Activated T-helper 1 cell treated with anti-CD3 and anti-CD28 coated beads, Interleukin-12 subunit alpha, Interleukin-12 subunit beta, Interleukin-2, Interleukin-4 antibody, amounts not matched to agents 30 ng/mL and 10 ng/mL and 1 ng/mL, durations not matched to agents 14 hours and 24 hours and 36 hours (primary cell): ENCODE data around the gene CYLC1. TPM values are rescaled to one million over a fixed set of nuclear protein-coding genes. Genes with fewer than 3 reads are reported as not detected.

ENCODE experiments used
- DNase-seq: peaks from one replicate; pipeline ENCODE4 v3.0.0; 2021; ENCODE audit warnings: low spot score
- H3K27ac Mint-ChIP-seq: one replicate; pipeline ENCODE4 v1.8.0; 2021; ENCODE audit warnings: mild to moderate bottlenecking, mixed read lengths
- H3K27me3 Mint-ChIP-seq: one replicate; pipeline ENCODE4 v1.8.0; 2022; ENCODE audit warnings: mild to moderate bottlenecking, moderate library complexity, mixed read lengths; ENCODE audit not compliant: insufficient read depth
- H3K36me3 Mint-ChIP-seq: one replicate; pipeline ENCODE4 v1.8.0; 2021; ENCODE audit warnings: low read depth, mixed read lengths
- H3K4me1 Mint-ChIP-seq: one replicate; pipeline ENCODE4 v1.8.0; 2021; ENCODE audit warnings: low read depth, mixed read lengths
- H3K4me3 Mint-ChIP-seq: one replicate; pipeline ENCODE4 v1.8.0; 2021; ENCODE audit warnings: mild to moderate bottlenecking, moderate library complexity, mixed read lengths
- H3K9me3 Mint-ChIP-seq: one replicate; pipeline ENCODE4 v1.8.0; 2021; ENCODE audit warnings: mixed read lengths
- intact Hi-C: fragments of 100-400 bp; cut with micrococcal nuclease; formaldehyde crosslinking; loops from one replicate; pipeline ENCODE4 v1.15.1; 2024
- total RNA-seq: library from RNA; stranded (reverse); gene quantifications from 2 replicates; pipeline ENCODE4 v1.2.3, GENCODE V29; 2022

Gene CYLC1, protein sequence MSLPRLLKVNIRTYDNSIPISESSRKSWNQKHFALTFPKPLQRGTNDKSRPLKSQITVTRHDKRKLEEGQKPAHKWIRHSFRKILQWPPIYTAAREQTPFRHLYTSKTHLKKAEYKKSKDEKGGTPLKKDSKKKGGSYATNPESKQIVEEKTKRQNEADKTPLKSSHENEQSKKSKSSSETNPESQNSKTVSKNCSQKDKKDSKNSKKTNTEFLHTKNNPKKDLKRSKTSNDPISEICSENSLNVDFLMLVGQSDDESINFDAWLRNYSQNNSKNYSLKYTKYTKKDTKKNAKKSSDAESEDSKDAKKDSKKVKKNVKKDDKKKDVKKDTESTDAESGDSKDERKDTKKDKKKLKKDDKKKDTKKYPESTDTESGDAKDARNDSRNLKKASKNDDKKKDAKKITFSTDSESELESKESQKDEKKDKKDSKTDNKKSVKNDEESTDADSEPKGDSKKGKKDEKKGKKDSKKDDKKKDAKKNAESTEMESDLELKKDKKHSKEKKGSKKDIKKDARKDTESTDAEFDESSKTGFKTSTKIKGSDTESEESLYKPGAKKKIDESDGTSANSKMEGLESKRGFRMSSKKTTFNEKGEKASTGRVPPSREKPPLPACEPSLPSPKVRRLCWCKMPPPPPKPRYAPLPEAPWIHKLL
- not detected in 2 replicates for total RNA-seq

DNA sequence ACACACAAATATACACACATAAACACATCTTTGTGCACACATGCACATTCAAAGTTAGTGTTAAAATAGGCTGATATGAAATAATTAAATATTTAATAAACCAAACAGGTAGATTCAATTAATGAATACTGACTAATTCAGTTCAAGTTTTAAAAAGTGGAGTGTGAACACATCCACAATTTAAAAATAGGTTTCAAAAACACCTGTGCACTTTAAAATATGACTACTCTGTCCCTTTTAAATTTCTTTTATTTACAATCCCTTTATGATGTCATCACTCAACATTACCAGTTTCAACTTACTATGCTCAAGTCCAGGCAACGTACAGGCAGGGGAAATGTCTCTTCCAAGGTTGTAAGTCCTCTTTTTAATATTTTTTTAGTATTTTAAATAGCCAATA, at the start of gene CYLC1:
Gene CYLC1 (plus strand): TSS at position 301 of the 400 bp plus-strand sequence. CDS start 37 bp downstream, at position 338.
- H3K4me1 Mint-ChIP-seq, result no peaks in the 10 kb centered on the region
- DNase-seq, result no peak
- H3K4me3 Mint-ChIP-seq, result no peak within 1 kb of the TSS
- intact Hi-C loops, result no loop called here
- H3K36me3 Mint-ChIP-seq, result no peaks in the 10 kb centered on the region
- no peaks in the 10 kb centered on the region for H3K9me3 Mint-ChIP-seq
- H3K27me3 Mint-ChIP-seq, result no peaks in the 10 kb centered on the region
- no peak within 1 kb of the TSS for H3K27ac Mint-ChIP-seq

DNA sequence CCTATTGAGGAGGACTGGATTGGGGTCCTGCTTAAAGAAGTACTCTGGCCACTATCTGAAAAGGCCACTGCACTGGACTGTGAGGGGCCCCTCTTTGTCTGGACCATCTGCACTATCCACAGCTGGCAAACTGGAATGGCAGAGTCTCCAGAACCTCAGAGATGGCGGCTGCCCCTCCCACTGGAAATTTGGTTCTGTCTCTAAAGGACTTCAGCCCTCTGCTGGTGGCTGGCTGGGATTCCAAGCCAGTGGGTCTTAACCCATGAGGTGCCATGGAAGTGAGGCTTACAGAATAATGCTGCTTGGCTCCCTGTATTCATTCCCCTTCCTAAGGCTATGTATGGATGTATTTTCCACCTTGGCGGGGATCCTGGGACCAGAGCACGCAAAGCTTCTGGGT, 41.6 kb upstream of the CYLC1 start:
- DNase-seq, result no peak
- Mint-ChIP-seq H3K27ac (no peak overlapping the region), H3K27me3 (no peaks in the 10 kb centered on the region), H3K36me3 (no peaks in the 10 kb centered on the region), H3K4me3 (no peak overlapping the region), H3K4me1 (no peaks in the 10 kb centered on the region), H3K9me3 (peaks cover 4% of the 10 kb centered on the region)
- intact Hi-C loops, result no loop called here

DNA sequence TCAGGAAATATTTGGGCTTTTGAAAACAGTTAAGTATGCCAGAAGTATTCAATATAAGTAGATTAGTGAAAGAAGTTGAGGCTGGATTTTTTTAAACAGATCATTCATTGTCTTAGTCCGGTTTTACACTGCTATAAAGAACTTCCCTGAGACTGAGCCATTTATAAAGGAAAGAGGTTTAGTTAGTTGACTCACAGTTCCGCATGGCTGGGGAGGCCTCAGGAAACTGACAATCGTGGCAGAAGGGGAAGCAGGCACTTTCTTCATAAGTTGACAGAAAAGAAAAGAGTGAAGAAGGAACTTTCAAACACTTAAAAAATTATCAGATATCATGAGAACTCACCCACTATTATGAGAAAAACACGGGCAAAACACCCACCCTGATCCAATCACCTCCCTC, 31.1 kb upstream of the CYLC1 start:
- no peaks in the 10 kb centered on the region for H3K4me1 Mint-ChIP-seq
- no peak overlapping the region for H3K4me3 Mint-ChIP-seq
- DNase-seq, result no peak
- H3K36me3 Mint-ChIP-seq, result no peaks in the 10 kb centered on the region
- H3K27me3 Mint-ChIP-seq, result no peaks in the 10 kb centered on the region
- intact Hi-C loops, result no loop called here
- no peak overlapping the region for H3K27ac Mint-ChIP-seq
- no peaks in the 10 kb centered on the region for H3K9me3 Mint-ChIP-seq

DNA sequence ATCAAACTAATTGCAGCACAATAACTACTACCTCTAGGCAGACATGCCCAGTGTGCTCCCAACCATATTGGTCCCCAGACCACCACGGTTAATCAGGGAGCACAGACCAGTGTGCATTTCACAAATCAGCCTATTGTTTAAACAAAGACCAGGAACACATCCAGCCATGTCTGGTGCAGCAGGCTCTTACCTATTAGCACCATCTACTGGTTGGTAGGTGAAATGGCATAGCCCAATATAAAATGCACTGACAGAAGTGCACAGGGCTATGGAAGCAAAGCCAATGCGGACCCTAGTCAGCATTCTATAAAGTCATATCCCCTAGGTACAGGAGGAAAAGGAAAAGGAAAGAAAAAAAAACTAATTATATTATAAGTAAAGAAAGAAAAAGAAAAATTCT, 15.5 kb upstream of the CYLC1 start:
- intact Hi-C loops, result no loop called here
- Mint-ChIP-seq H3K4me1 (no peaks in the 10 kb centered on the region), H3K27ac (no peak overlapping the region), H3K4me3 (no peak overlapping the region), H3K27me3 (no peaks in the 10 kb centered on the region), H3K36me3 (no peaks in the 10 kb centered on the region), H3K9me3 (no peaks in the 10 kb centered on the region)
- no peak for DNase-seq

DNA sequence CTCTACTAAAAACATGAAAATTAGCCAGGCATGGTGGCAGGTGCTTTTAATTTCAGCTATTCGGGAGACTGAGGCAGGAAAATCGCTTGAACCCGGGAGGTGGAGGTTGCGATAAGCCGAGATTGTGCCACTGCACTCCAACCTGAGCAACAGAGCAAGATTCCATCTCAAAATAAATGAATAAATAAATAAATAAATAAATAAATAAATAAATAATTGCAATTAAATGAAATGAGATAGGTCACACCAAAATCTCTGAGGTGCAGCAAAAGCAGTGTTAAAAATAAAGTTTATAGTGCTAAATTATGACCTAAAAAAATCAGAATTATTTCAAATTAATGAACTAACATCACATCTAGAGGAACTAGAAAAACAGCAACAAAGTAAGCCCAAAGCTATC, 13.6 kb upstream of the CYLC1 start:
- no peaks in the 10 kb centered on the region for H3K9me3 Mint-ChIP-seq
- no peak overlapping the region for H3K27ac Mint-ChIP-seq
- H3K4me1 Mint-ChIP-seq, result no peaks in the 10 kb centered on the region
- H3K36me3 Mint-ChIP-seq, result no peaks in the 10 kb centered on the region
- H3K27me3 Mint-ChIP-seq, result no peaks in the 10 kb centered on the region
- no peak for DNase-seq
- no peak overlapping the region for H3K4me3 Mint-ChIP-seq
- intact Hi-C loops, result no loop called here

DNA sequence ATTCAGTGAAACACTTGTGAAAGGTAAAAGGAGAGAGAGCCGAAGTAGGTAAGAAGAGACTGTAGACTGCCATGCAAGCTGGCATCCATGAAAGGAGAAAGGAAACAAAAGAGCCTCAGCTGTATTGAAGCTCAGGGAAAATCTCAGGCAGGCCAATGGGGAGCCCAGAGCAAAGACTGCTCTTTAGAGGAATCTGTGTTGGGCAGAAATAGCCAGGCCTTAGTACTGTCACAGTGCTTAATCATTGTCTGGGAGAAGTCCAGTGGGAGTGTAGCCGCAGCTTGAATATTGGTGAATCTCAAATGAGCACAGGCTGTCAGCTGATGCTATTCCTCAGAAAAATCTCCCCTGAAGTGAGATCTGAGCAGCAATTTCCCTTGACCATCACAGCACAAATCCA, 27.6 kb downstream of the CYLC1 start:
- Mint-ChIP-seq H3K36me3 (no peaks in the 10 kb centered on the region), H3K4me3 (no peak overlapping the region), H3K27me3 (no peaks in the 10 kb centered on the region), H3K9me3 (no peaks in the 10 kb centered on the region), H3K4me1 (no peaks in the 10 kb centered on the region), H3K27ac (no peak overlapping the region)
- no peak for DNase-seq
- intact Hi-C loops, result no loop called here

DNA sequence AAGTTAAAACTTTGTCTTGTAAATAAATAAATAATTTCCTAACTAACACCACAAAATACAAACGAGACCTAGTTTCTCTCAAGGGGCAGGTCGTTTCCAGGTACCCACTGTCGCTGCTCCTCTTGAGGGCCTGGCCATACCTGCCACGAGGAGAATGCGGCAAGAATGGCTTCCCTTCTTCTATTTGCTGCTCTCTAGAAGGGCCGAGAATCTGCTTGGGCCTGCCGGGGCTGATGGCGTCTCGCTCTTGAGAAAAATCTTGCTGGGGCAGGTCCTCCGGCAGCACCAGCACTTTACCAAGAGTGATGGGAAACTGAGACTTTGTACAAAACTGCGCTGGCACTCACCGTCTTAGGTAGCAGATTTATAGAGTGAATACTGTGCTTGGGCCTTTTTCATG, 31.5 kb downstream of the CYLC1 start:
- H3K36me3 Mint-ChIP-seq, result no peaks in the 10 kb centered on the region
- H3K27ac Mint-ChIP-seq, result no peak overlapping the region
- no peaks in the 10 kb centered on the region for H3K9me3 Mint-ChIP-seq
- no peaks in the 10 kb centered on the region for H3K27me3 Mint-ChIP-seq
- DNase-seq, result no peak
- H3K4me1 Mint-ChIP-seq, result no peaks in the 10 kb centered on the region
- intact Hi-C loops, result no loop called here
- H3K4me3 Mint-ChIP-seq, result no peak overlapping the region

DNA sequence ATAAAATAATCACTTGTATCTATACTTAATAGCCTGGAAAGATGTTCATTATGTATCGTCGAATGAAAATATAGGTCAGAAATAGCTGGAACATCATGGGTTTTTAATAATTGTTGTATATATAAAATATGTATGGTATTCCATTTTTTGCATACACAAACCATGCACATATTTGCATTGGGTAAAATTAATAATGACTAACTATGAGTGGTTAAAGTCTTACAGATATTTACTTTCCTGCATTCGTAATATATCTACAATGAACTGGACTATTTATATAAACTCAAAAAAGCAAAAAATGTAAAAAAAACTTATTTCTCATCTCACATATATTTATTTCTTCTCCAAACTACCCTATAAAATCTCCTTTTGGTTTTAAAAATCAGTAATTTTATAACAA, 46.0 kb downstream of the CYLC1 start:
- intact Hi-C loops, result no loop called here
- Mint-ChIP-seq H3K4me1 (no peaks in the 10 kb centered on the region), H3K9me3 (no peaks in the 10 kb centered on the region), H3K36me3 (no peaks in the 10 kb centered on the region), H3K27me3 (no peaks in the 10 kb centered on the region), H3K27ac (no peak overlapping the region), H3K4me3 (no peak overlapping the region)
- DNase-seq, result no peak

DNA sequence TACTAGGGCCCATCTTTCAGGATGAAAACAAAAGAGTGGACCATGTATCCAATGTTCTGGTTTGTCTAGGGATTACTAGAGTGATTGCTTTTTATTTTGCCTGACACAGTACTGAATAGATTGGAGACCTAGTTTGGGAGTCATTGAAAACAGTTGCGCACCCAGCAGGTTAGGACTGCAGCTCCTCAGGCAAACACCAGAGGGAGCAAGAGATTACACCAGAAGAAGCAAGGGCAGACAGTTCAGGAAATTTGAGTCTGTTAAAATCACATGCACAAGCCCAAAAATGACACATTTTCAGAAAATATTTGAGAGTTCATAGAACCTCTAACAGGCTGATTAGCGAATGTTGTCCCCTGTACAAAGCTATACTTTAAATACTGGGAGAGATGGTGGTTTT, 55.6 kb downstream of the CYLC1 start:
- no peaks in the 10 kb centered on the region for H3K36me3 Mint-ChIP-seq

DNA sequence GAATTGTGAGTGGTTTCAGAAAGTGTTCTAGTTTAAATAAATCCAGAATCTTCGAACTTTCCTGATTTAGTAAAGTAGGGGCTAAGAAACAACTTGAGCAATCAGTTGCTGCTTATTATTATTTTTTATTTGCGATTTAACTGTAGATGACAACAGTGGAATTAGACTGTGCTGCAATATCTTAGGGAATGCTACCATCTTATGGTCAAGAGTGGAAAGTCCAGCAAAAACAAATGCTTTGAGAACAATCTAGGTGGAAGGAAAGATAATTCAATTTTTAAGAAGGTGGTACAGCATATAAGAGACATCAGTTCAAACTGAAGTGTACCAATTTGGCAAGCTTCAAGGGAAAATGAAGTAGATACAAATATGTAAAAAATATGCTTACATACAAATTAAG, 73.3 kb downstream of the CYLC1 start:
- intact Hi-C loops, result no loop called here
- DNase-seq, result no peak
- Mint-ChIP-seq H3K36me3 (no peaks in the 10 kb centered on the region), H3K4me3 (no peak overlapping the region), H3K9me3 (no peaks in the 10 kb centered on the region), H3K27me3 (no peaks in the 10 kb centered on the region), H3K27ac (no peak overlapping the region), H3K4me1 (no peaks in the 10 kb centered on the region)

More for the DNA sequence above, 55.6 kb downstream of the CYLC1 start:
- Mint-ChIP-seq H3K27ac (no peak overlapping the region), H3K27me3 (no peaks in the 10 kb centered on the region), H3K9me3 (no peaks in the 10 kb centered on the region), H3K4me3 (no peak overlapping the region), H3K4me1 (no peaks in the 10 kb centered on the region)
- intact Hi-C loops, result no loop called here
- no peak for DNase-seq
